KOPT-K1 (cell line): ENCODE data around the gene PLA2G2F.

ENCODE experiments used
- H3K27ac ChIP-seq: fragments of 200-600 bp; sonication (generic); 2 replicates; pipeline ENCODE4 v1.5.1; 2016; ENCODE audit warnings: antibody characterized with exemption, mild to moderate bottlenecking, low read depth, low read length; ENCODE audit not compliant: poor library complexity, severe bottlenecking
- H3K36me3 ChIP-seq: fragments of 200-600 bp; sonication (generic); 2 replicates; pipeline ENCODE4 v1.5.1; 2017; ENCODE audit warnings: antibody characterized with exemption, mild to moderate bottlenecking, low read length, moderate library complexity; ENCODE audit not compliant: insufficient read depth
- H3K9me3 ChIP-seq: fragments of 200-600 bp; sonication (generic); 2 replicates; pipeline ENCODE4 v1.5.1; 2017; ENCODE audit warnings: antibody characterized with exemption, low read length, mild to moderate bottlenecking; ENCODE audit not compliant: insufficient read depth, poor library complexity, severe bottlenecking

Gene PLA2G2F

GRCh38 chr1:20167126-20167525, 28.0 kb downstream of the PLA2G2F start:
- H3K9me3 ChIP-seq, result no peaks in the 10 kb centered on the region
- H3K27ac ChIP-seq, result no peak overlapping the region
- H3K36me3 ChIP-seq, result no peaks in the 10 kb centered on the region

GRCh38 chr1:20168564-20169491, 29.7 kb downstream of the PLA2G2F start:
- H3K9me3 ChIP-seq, result no peaks in the 10 kb centered on the region
- H3K36me3 ChIP-seq, result no peaks in the 10 kb centered on the region
- H3K27ac ChIP-seq, result no peak overlapping the region

- no peak overlapping the region for H3K27ac ChIP-seq
- no peaks in the 10 kb centered on the region for H3K9me3 ChIP-seq
Observed at GRCh38 chr1:20169932-20170331, 30.8 kb downstream of the PLA2G2F start.

DNA sequence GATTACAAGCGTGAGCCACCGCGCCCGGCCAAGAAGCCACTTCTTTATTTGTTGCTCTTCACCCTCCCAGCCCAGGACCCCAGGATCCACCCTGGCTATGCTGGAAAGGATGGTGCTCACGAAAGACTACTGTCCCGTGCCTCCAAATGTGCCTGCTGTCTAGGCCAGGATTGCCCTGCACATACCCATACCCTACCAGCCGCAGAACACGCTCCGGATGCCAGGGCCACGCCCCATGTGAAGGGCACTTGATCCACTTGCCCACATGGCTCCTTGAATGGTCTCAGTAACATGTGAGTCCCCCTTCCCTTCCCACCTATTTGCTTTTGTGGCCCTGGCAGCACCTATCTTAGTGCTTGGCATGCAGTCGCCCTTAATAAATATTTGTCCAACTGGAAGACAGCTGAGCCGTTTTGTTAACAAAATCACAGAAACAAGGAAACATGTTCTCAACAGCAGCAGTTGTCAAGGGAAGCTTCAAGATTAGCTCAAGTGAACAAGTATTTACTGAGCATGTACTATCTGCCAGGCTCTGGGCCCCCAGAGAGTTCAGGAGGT, 33.0 kb downstream of the PLA2G2F start:
- Histone ChIP-seq H3K27ac (no peak overlapping the region), H3K9me3 (no peaks in the 10 kb centered on the region), H3K36me3 (no peaks in the 10 kb centered on the region)

More at GRCh38 chr1:20169932-20170331, 30.8 kb downstream of the PLA2G2F start:
- H3K36me3 ChIP-seq, result no peaks in the 10 kb centered on the region

DNA sequence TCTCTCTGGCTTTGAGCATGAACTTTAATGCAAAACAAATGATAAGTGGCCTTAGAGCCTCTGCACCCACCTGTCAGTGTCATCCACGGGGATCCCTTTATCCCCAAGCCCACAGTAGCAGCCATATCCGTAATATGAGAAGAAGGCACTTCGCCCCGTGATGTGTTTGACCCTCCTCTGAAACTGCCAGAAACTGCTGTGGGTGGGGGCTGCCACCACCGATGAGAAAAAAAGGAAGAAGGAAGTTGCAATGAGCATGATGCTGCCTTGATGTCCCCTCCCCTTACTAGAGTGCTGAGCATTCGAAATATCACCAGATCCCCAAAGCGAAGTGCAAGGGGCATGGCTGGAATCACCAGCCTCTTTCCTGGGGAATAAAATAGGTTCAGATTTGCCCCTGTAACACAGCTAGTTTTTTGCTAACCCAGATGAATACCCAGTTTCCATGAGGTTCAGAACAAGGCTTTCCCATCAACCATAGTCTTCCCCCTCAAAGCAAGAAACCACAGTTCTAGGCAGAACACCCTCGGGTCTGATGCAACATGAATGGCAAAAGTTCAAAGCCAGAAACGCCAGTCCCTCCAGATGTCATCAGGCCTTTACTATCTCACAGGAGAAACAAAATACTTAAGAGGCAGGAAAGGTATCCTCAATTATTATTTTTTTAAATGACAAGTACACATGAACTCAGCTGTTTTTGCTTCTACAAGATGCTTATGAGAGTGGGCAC, 36.0 kb downstream of the PLA2G2F start:
- no peaks in the 10 kb centered on the region for H3K9me3 ChIP-seq
- no peak overlapping the region for H3K27ac ChIP-seq
- H3K36me3 ChIP-seq, result no peaks in the 10 kb centered on the region

DNA sequence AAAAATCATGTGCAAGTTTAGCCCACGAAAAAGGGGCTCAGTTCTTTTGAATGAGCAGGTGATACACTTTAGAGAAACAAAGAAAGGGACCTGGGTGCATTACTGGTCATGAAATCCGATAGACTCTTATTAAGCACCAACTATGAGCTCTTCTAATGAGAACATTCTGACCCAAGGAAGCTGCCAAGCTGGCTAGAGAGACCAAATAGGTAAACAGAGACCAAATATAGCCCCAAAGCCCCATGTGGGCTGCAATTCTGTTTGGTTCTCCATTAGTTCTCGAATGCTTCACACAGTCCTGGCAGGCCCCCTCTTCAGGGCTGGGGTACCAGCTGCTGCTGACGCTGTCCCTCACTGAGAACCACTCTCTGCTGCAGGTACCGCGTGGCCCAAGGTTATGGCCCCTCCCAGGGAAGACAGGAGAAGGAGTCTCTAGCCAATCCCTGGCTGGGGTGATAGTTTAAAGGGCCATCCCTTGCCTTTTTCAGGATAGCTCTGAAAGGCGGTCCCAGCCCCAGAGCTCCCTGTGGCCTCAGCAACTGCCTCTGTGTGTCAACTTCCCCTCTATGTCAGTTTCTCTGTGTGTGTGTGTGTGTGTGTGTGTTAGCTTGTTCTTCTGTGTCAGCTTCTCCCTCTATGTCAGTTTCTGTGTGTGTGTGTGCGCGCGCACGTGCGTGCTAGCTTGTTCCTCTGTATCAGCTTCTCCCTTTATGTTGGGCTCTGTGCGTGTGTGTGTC, 39.7 kb downstream of the PLA2G2F start:
- Histone ChIP-seq H3K36me3 (no peaks in the 10 kb centered on the region), H3K9me3 (no peaks in the 10 kb centered on the region), H3K27ac (no peak overlapping the region)

- no peak overlapping the region for H3K27ac ChIP-seq
- H3K36me3 ChIP-seq, result no peaks in the 10 kb centered on the region
- no peaks in the 10 kb centered on the region for H3K9me3 ChIP-seq
Observed at GRCh38 chr1:20179371-20180128, 40.4 kb downstream of the PLA2G2F start.

DNA sequence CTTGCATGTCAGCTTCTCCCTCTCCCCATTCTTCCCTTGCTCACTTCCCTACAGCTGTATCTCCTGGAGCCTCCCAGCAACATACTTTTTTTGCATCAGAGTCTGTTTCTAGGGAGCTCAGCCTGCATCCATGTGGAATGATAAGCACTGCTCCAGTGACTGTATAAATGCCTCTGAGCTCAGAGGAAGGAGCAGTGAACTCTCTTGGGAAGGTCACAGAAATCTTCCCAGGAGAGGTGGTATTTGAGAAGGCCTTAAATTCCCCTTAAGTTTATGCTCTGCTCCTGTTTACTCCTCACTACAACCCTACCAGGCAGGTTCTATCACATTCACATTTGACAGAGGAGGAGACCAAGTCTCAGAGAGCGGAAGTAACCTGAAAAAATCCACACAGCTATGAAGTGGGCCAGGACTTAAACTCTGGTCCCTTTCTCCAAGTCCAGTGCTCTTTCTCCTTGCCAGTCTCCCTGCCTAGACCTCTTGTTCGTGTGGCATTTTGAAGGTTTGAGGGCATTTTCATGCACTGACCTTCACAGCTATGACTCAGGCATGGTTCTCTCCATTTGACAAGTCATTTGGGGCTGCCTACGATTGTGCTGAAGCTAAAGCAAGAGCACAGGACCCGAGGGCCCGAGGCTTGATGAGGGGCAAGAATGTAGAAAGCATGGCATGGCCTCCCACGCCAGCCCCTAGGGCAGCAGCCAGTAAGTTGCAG, 41.2 kb downstream of the PLA2G2F start:
- H3K27ac ChIP-seq, result no peak overlapping the region

DNA sequence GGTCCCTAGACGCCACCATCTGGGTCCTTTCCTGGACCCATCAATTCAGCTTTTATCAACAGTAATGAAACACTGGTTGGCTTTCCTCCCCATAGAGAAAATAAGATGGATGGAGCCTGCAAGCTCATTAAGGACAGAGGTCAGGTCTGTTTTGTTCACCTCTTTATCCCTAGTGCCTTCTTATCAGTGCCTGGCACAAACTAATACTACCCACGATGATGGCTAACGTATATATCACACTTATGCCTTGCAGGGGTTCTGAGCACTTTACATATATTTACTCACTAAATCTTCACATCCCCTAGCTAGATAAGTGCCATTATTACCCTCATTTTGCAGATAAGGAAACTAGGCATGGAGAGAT, 41.7 kb downstream of the PLA2G2F start:
- H3K36me3 ChIP-seq, result no peaks in the 10 kb centered on the region
- H3K27ac ChIP-seq, result no peak overlapping the region
- H3K9me3 ChIP-seq, result no peaks in the 10 kb centered on the region

More for the DNA sequence above, 41.2 kb downstream of the PLA2G2F start:
- Histone ChIP-seq H3K9me3 (no peaks in the 10 kb centered on the region), H3K36me3 (no peaks in the 10 kb centered on the region)

DNA sequence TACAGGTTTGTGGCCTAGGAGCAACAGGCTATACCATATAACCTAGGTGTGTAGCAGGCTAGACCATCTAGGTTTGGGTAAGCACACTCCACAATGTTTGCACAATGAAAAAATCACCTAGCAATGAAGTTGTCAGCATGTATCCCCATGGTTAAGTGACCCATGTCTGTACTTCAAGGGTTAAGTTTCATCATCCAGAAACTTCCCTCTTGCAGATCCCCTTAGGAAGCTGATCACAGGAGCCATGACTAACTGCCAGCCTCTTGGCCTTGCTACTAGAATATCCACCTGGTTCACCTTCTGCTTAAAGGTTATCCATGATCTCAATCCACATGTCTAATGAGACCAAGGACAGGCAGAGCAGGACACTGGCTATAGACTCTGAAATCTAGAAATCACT, 43.3 kb downstream of the PLA2G2F start:
- Histone ChIP-seq H3K9me3 (no peaks in the 10 kb centered on the region), H3K27ac (no peak overlapping the region), H3K36me3 (no peaks in the 10 kb centered on the region)

DNA sequence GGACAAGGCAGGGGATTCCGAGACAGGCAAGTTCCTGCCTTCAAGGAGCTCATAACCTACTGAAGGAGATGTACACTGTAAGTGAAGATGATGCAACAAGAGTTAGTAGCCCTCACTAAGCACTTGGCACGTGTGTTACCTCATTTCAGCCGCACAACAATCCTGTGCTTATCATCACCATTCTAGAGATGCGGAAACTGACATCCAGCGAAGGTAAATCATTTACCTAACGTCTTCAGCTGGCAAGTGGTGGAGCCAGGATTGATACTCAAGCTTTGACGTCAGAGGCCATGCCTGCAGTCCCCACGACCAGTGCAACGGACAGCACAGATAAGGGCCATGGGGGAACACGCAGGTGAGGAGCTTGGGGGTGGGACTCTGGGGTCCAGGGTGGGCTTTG, 43.9 kb downstream of the PLA2G2F start:
- Histone ChIP-seq H3K27ac (no peak overlapping the region), H3K9me3 (no peaks in the 10 kb centered on the region), H3K36me3 (no peaks in the 10 kb centered on the region)

- no peaks in the 10 kb centered on the region for H3K36me3 ChIP-seq
- no peaks in the 10 kb centered on the region for H3K9me3 ChIP-seq
- H3K27ac ChIP-seq, result no peak overlapping the region
Observed at GRCh38 chr1:20183616-20184271, 44.6 kb downstream of the PLA2G2F start.

DNA sequence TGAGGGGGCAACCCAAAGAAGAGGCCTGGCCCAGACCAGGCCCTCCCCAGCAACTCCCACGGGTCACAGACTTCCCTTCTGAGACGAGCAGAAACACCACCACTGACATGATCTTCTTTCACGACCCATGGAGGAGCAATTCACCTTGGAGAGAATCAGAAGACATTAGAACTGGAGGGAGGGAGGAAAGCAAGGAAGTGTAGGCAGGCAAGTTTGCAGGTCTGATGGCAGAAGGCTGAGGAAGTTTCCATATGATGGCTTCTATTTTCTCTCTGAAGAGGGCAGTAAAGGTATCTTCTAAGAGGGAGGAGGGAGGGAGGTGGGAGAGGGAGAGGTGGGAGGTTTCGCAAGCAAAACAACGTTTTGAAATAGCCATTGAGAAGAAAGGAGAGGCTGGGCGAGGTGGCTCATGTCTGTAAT, 45.4 kb downstream of the PLA2G2F start:
- Histone ChIP-seq H3K36me3 (no peaks in the 10 kb centered on the region), H3K9me3 (no peaks in the 10 kb centered on the region), H3K27ac (no peak overlapping the region)
